Mucosa of gallbladder (tissue), 1 donor: Measurements from ENCODE around the gene FAM25C. TPM values are rescaled to one million over a fixed set of nuclear protein-coding genes. Genes with fewer than 3 reads are reported as not detected.
"Not testable (repeated sequence)": the region's sequence is repeated elsewhere in the genome, so short reads cannot be mapped to it uniquely, and the experiment has no call there.

ENCODE experiments used
- DNase-seq: peaks from one replicate; pipeline ENCODE4 v3.0.0-alpha.2; 2020; ENCODE audit warnings: low spot score
- total RNA-seq: library from RNA; stranded (reverse); gene quantifications from one replicate; pipeline ENCODE4 v1.2.1, GENCODE V29; 2021
- donor health status: DM: no; HTN: no; CAD: no.

Gene FAM25C
- total RNA-seq: not detected

GRCh38 chr10:47999691-48000090 is at the start of gene FAM25C:
Gene FAM25C (minus strand): TSS chr10:47999791. CDS start chr10:47999765, 26 bp downstream.
- not testable (repeated sequence) for DNase-seq

GRCh38 chr10:48044557-48044956 is 45.0 kb upstream of the FAM25C start:
- not testable (repeated sequence) for DNase-seq

DNA sequence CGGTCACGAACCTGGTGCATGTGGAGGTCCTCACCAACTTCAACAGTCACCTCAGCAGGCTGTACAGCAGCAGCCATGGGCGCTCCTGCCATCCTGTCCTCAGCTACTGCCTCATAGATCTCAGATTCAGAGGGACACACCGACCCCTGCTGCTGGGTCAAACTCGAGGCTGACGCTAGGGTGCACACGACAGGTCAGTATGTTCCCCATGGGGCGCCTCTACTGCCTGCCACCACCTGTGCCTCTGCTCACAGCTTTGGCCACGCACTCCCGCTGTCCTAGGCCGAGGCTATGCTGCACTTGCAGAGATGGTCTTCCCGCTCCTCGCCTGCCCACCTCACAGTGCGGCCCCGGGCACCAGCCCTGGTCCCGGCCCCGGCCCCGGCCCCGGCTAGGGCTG is 31.8 kb upstream of the FAM25C start:
- not testable (repeated sequence) for DNase-seq

DNA sequence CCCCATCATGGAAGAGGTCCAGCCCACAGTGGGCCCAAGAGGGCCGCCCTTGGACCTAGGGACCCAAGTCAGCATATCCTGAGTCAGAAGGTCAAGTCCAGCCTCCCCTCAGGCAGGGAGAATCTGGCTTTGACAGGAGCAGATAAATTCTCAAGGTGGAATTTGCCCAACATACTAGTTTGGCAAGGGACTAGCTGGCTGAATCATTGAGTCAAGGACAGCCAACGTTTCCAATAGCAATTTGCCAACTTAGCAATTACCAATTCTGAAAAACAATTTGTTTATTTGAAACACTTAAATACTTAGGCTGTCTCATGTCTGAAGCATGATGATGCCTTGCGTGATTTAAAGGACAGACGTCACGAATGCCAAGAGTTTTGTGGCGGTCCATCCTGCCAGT is 2.7 kb upstream of the FAM25C start:
- DNase-seq: not testable (repeated sequence)

GRCh38 chr10:47994045-47994444 is 5.5 kb downstream of the FAM25C start:
- not testable (repeated sequence) for DNase-seq

DNA sequence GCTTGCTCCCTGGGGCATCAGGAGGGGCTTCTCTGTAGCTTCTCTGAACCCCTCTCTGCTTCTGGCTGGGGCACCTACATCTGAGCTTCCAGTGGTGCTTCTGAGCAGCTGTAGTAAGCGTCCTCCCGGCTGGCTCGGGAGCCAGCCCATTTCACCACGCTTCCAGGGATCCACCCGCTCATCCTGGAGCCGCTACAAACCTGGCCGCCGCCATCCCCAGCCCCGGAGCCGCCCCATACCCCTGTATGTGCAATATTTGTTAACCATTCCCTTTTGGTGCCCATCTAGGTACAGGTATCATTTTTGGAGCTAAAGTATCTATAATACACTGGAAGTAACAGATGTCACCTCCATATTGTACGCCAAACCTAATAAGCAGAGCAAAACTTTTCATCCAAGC is 7.0 kb downstream of the FAM25C start:
- not testable (repeated sequence) for DNase-seq

DNA sequence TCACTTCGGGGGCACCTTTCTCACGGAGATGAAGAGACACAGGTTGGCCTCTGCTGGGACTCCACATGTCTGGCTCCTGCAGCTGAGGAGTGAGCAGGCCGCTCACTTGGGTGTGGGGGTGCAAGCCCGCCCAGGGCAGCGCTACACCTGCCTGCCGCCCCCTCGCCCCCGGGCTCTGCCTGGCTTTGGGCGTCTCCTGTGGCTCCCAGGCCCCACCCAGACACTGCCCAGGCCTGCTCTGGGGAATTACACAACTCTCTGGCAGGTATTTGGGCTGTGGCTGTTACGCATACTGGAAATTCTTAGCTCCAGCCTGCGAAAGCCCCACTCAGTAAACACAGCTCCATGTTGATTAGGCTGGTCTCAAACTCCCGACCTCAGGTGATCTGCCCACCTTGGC is 7.9 kb downstream of the FAM25C start:
- DNase-seq: not testable (repeated sequence)

DNA sequence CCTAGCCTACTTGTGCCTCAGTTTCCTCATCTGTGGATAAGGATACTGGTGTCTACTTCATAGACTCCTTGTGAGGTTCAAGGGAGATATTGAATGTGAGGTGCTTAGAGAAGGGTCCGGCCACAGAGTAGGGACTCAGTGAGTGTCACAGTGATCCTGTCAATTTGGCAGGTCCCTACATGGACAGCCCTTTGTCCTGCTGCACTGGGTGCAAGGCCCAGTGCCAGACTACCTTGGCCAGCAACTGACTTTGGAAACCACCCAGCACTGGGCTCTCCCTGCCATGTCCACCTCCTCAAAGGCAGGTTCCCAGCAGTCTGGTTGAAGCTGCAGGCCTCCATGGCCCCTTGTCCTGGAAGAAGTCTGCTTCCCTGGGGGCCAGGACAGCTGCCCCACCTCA is 9.5 kb downstream of the FAM25C start:
- DNase-seq: not testable (repeated sequence)

DNA sequence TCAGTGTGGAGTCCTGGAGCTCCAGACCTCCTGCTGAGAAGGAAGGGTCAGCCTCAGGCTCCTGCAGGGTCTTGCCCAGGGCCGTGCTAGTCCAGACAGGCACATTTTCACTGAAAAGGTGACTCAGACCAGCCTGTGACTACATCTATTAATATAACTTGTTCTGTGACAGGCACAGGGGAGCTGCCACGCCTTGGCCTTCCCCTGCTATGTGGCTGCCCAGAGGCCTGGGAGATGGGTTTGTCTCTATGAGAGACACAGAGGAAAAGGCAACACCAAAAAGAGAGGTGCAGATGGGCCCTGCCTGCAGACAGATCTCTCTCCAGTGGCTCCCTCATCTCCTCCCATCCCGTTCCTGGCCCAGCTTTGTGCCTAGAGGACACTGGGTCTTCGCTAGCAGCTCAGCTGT is 10.0 kb downstream of the FAM25C start:
- not testable (repeated sequence) for DNase-seq

DNA sequence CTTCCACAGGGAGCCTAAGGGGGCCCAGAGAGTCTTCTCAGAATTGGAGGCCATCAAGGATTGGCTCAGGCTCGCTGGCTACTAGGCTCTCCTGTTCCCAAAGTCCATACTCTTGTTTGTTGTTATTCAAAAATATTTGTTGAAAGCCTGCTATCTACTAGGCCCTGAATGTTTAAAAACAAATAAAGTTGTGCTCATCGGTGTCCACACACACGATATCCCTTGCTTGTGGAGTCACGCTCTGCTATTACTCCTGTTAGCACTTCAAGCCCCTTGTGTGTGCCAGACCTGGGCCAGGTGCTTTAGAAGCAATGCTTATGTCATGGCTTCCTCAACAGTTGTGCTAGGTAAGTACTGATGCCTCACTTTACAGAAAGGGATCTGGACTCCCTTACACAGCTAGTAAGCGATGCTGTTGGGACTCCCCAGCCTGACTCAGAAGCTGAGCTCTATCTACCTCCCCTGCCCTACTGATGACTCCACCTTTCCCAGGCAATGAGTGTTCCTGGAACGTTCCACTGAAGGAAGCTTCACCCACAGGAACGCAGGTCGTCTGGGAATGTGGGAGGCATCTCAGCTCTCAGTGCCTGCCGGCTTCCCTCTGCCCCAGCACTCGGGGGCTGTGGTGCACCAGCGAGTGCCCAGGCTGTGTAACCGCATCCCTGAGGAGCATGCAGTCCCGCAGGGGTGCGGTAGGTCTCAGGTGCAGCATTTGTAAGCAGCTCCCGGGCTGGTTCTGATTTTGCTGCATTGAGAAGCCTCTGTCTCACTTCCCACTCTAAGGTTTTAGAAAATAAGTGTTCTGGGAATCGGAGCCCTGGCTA is 10.7 kb downstream of the FAM25C start:
- DNase-seq: not testable (repeated sequence)

DNA sequence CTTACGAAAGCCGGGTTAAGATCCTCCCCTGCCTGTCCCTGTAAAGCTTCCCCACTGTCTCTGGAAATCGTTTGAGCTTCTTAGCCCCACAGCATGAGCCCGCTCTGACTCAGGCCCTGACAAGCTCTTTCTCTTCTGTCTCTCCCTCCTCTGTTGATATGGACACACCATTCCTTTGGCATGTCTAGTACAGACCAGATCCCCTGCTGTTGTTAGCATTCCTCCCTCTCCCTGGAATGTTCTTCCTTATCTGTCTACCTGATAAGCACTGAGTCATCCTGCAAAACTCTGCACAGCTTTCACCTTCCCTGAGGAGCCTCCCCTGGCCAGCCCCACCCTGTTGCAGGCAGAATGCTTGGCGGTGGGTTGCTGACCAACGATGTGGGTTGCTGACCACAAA is 11.6 kb downstream of the FAM25C start:
- DNase-seq: not testable (repeated sequence)

- DNase-seq: not testable (repeated sequence)
Observed at GRCh38 chr10:47986413-47987230, 13.0 kb downstream of the FAM25C start.

DNA sequence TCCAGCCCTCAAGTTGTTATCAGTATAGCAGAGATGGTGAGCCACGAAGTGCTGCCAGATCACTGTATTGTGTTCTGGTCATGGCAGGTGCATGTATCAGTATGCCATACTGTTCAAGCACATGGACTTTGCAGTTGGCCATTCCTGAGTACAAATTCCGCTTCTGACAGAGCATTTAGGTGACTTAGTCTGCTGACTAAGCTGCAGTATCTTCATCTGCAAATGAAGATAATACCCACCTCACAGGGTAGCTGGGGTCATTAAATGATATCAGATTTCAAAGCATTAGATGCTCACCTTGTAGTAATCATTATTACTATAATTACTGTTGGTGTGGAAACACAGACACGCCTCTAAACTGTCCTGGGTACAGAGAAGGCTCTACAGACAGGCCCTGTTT is 24.2 kb downstream of the FAM25C start:
- DNase-seq: not testable (repeated sequence)

- DNase-seq: not testable (repeated sequence)
Observed at GRCh38 chr10:47973131-47973530, 26.5 kb downstream of the FAM25C start.

DNA sequence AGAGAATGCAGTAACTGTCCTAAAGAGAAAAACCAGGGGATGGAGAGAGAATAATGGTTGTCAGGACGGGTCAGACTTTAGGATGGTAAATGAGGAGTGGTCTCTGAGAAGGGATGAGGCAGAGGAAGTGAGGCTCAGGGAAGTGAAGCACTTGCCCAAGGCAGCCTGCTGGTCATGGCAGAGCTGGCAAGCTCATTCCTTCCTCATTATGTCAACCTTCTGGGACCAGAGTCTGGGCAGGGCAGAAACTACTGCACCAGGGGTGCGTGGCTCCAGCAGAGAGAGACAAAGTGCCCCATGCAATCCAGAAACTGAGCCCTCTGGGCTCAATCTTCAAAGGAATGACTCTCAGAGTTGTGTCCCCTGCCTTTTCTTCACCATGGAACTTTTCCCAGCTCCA is 27.5 kb downstream of the FAM25C start:
- DNase-seq: not testable (repeated sequence)

DNA sequence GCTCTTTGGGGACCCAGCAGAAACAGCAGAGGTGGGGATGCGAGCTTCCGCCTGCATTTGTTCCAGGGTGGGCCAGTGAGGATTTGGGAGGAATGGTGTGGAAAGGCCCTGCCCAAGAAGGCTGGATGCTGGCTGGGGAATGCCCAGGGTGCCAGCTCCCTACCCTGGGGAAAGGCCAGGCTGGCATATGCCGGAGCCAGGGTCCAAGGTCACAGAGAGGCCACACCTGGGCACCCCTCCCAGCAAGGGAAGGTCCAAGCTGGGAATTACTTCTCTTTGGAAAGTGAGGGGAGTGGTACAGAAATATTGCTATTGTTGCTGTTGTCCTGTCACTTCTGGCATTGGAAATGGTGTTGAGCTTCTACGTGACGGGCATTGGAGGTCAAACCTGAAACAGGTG is 28.0 kb downstream of the FAM25C start:
- DNase-seq: not testable (repeated sequence)

DNA sequence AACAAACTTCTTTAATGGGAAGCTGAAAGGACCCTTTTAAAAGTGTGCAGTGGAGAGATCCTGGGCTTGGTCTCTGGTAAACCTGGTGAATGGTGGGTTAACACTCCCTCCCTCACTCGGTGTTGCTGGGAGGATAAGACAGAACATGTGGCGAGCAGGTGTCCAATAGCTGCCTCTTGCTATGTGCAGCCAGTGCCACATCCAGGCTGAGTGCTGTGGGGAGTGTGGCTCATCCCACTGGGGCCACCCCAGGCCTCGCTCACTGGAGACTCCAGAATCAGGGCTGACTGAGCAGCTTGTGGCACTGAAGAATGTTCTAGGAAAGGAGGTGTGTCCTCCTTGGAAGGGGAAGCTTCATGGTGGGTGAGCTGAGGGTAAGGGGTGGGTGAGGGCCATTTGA is 29.5 kb downstream of the FAM25C start:
- DNase-seq: not testable (repeated sequence)

DNA sequence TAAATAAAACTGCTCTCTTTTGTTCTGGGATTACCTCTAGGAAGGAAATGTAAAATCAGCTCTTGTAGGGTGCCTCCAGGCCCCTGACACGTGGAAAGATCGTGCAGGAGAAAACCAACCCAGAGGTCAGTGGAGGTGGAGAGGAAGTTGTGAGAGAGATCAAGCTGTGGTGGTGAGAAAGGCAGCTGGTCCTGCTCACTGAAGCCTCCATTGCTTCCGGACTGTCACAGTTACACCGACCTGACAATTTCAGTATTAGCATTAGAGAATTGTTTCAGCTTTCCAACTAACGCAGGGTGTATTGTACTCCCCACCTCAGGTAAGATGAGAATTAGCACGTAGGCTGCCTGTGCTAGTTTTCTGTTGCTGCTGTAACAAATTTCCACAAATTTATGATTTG is 30.6 kb downstream of the FAM25C start:
- not testable (repeated sequence) for DNase-seq

DNA sequence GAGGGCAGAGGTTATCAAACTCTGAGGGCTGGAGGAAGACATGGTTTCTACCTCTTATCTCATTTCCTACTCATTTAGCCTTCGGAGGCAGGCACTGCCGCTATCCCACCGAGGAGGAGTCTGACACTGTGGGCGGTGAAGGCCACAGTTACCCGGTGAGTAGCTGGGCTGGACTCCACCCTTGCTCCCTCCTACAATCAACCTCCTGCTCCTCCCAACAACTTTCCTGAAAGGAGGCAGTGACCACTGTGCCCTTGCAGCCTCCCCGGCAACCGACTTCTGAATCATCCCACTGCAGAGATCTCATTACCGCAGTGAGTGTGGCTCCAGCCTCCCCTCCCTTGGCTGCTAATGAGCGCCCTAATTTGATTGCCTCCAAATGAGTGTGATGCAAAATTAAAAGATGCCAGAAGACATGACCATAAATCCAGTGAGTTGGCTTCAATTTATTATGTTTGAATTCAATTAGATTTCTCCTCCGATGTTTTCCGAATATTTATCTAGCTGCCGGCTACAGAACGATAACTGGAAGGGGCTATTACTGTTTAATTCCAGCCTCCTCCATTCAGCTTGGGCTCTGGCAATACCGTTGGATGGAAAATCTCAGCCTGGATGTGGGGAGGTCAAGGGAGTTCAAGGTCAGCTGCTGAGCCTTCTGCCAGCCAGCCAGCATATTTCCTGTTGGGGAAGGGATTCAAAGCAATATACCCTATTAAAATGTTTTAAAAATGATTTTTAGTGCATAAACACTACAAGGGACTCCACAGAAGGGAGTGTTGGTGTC is 35.1 kb downstream of the FAM25C start:
- DNase-seq: not testable (repeated sequence)

- not testable (repeated sequence) for DNase-seq
Observed at GRCh38 chr10:47962785-47963184, 36.8 kb downstream of the FAM25C start.

DNA sequence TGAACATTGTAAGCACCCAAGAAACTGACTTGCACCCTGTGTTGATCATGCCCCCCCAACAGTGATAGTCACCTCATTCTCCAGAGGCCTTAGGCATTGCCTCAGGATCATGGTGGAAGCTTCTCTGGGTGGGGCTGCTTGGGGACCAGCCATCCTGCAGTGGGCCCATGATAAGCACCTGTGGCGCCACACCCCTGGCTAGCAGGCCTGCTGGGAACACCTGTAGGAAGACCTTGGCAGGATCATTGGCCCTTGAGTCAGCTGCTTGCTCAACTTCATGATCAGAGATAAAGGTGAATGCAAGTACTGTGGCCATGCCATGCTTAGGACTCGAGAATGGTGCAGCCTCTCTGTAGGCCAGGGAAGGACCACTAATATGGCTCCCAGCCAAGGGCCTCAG is 38.9 kb downstream of the FAM25C start:
- DNase-seq: not testable (repeated sequence)

GRCh38 chr10:47959677-47960076 is 39.9 kb downstream of the FAM25C start:
- not testable (repeated sequence) for DNase-seq
